GM12864 (cell line): ENCODE results near the gene RGSL1.

Experiments used
- DNase-seq: peaks from one replicate; pipeline ENCODE4 v3.0.0-alpha.2; 2011; ENCODE audit warnings: low read depth
- H3K4me3 ChIP-seq: 2 replicates; pipeline ENCODE4 v1.5.1; 2011; ENCODE audit warnings: mild to moderate bottlenecking, low read depth, low read length, control low read depth
- CTCF ChIP-seq: IDR thresholded peaks from 2 replicates; pipeline ENCODE4 v1.5.1; 2011; ENCODE audit warnings: low read depth, mild to moderate bottlenecking, moderate library complexity, low read length, control low read depth, inconsistent platforms; ENCODE audit errors: missing control alignments

The RGSL1 gene

GRCh38 chr1:182430263-182431068 is 19.5 kb upstream of the RGSL1 start:
- no peak overlapping the region for H3K4me3 ChIP-seq
- TF ChIP-seq CTCF: no peak
- DNase-seq: peak; percentile 48

GRCh38 chr1:182431278-182431677 is 18.7 kb upstream of the RGSL1 start:
- no peak for DNase-seq
- H3K4me3 ChIP-seq: no peak overlapping the region
- TF ChIP-seq CTCF: no peak

GRCh38 chr1:182433580-182433979 is 16.4 kb upstream of the RGSL1 start:
- TF ChIP-seq CTCF: no peak
- H3K4me3 ChIP-seq: no peak overlapping the region
- DNase-seq: no peak

GRCh38 chr1:182438326-182438725 is 11.6 kb upstream of the RGSL1 start:
- H3K4me3 ChIP-seq: no peak overlapping the region
- no peak for DNase-seq
- TF ChIP-seq CTCF: no peak

- no peak overlapping the region for H3K4me3 ChIP-seq
- TF ChIP-seq CTCF: no peak
- DNase-seq: no peak
Measured at GRCh38 chr1:182441719-182442118, 8.2 kb upstream of the RGSL1 start.

GRCh38 chr1:182442333-182442732 is 7.6 kb upstream of the RGSL1 start:
- no peak for TF ChIP-seq CTCF
- DNase-seq: no peak
- H3K4me3 ChIP-seq: no peak overlapping the region

GRCh38 chr1:182444497-182444896 is 5.4 kb upstream of the RGSL1 start:
- H3K4me3 ChIP-seq: no peak overlapping the region
- peak; percentile 43 for TF ChIP-seq CTCF
- no peak for DNase-seq
